ENCODE measurements around the gene IFIT1B.
"Not testable (repeated sequence)": the region's sequence is repeated elsewhere in the genome, so short reads cannot be mapped to it uniquely, and the experiment has no call there.

IFIT1B gene

DNA sequence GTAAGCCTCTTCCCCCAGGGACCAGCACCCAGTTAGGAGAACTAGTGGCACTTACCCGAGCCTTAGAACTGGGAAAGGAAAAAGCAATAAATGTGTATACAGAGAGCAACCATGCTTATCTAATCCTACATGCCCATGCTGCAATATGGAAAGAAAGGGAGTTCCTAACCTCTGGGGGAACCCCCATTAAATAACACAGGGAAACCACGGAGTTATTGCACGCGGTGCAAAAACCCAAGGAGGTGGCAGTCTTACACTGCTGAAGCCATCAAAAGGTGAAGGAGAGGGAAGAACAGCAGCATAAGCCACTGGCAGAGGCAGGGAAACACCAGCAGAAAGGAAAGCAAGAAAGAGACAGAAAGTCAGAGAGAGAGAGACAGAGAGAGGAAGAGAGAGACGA, 32.7 kb downstream of the IFIT1B start:
- ATAC-seq, H3K9me3 Mint-ChIP-seq, H3K36me3 Mint-ChIP-seq, H3K4me3 Mint-ChIP-seq, H3K27ac Mint-ChIP-seq, H3K27me3 Mint-ChIP-seq: not testable (repeated sequence)
- peaks cover 18% of the 10 kb centered on the region for H3K4me1 Mint-ChIP-seq

DNA sequence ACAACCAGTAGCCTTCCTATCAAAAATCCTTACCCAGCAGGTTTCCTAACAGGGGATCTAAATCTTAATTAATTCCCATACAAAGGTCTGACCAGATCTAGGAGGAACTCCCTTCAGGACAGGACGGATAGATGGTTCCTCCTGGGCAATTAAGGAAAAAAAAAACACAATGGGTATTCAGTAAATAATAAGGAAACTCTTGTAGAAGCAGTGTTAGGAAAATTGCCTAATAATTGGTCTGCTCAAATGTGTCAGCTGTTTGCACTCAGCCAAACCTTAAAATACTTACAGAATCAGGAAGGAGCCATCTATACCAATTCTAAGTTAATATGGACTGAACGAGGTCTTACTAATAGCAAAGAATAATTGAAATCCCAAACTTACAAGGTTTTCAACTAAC, 33.3 kb downstream of the IFIT1B start:
- not testable (repeated sequence) for H3K9me3 Mint-ChIP-seq, H3K27me3 Mint-ChIP-seq, H3K27ac Mint-ChIP-seq, H3K4me3 Mint-ChIP-seq, ATAC-seq, H3K36me3 Mint-ChIP-seq
- peaks cover 23% of the 10 kb centered on the region for H3K4me1 Mint-ChIP-seq

DNA sequence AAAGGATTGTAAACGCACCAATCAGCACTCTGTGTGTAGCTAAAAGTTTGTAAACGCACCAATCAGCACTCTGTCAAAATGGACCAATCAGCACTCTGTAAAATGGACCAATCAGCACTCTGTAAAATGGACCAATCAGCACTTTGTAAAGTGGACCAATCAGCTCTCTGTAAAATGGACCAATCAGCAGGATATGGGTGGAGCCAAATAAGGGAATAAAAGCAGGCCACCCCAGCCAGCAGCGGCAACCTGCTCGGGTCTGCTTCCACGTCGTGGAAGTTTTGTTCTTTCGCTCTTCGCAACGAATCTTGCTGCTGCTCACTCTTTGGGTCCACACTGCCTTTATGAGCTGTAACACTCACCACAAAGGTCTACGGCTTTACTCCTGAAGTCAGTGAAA, 34.4 kb downstream of the IFIT1B start:
- H3K4me1 Mint-ChIP-seq = peaks cover 31% of the 10 kb centered on the region
- not testable (repeated sequence) for H3K27ac Mint-ChIP-seq, H3K4me3 Mint-ChIP-seq, H3K27me3 Mint-ChIP-seq, H3K36me3 Mint-ChIP-seq, ATAC-seq, H3K9me3 Mint-ChIP-seq

DNA sequence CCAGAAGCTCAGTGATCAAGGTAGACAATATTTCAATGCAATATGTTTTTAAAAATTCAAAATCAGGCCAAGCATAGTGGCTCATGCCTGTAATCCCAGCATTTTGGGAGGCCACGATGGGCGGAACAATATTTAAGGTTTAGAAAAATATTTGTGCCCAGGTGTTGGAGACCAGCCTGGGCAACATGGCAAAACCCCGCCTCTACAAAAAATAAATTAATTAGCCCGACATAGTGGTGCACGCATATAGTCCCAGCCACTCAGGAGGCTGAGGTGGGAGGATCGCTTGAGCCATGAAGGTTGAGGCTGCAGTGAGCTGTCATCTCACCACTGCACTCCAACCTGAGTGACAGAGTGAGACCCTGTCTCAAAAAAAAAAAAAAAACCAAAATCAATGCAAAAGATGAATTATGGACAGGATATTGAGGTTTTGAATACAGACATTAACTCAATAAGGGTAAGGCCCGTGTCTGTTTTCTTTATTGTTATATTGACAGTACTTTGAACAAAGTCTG, 35.6 kb downstream of the IFIT1B start:
- H3K36me3 Mint-ChIP-seq = peaks cover 6% of the 10 kb centered on the region
- no peak for ATAC-seq
- H3K4me3 Mint-ChIP-seq = peak overlapping the region; percentile 96
- H3K4me1 Mint-ChIP-seq = peaks cover 42% of the 10 kb centered on the region
- no peaks in the 10 kb centered on the region for H3K9me3 Mint-ChIP-seq
- peak overlapping the region; percentile 97 for H3K27ac Mint-ChIP-seq
- no peaks in the 10 kb centered on the region for H3K27me3 Mint-ChIP-seq

DNA sequence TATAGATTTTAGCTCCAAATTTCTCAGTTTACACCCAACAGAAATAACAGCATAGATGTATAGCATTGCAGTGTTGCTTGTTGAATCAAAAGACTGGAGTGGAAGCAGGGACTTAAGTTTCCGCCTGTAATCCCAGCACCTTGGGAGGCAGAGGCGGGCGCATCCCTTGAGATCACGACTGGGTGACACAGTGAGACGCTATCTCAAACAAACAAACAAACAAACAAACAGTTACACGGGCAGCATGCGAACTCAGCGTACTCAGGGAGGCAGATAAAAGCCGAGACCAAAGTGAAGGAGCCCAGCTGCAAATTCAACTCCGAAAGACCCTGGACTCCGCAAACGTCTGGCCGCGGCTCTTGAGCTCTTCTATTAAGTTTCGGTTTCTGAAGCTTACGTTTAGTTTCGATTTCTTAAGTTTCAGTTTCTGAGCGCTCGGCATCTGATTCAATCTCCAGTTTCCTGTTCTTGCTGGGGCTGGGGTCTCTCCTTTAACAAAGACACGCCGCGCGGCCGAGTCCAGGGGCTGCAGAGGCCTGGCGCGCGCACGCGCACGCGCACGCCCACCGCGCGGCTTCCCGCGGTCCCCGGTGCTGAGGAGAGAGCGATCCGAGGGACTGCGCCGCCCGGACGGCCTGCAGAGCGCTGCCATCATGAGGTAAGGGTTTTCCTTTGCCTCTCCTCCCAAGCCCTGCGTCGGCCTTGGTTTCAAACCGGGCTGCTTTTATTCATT, 36.5 kb downstream of the IFIT1B start, which contains the start of gene IFIT5:
TSS of gene IFIT5 (plus strand) at position 423 of the 733 bp plus-strand sequence. CDS start at position 654, 231 bp downstream.
- Mint-ChIP-seq H3K36me3 (peaks cover 6% of the 10 kb centered on the region), H3K9me3 (no peaks in the 10 kb centered on the region), H3K4me1 (peaks cover 44% of the 10 kb centered on the region), H3K4me3 (peak within 1 kb of the TSS; percentile 96), H3K27me3 (no peaks in the 10 kb centered on the region), H3K27ac (peak within 1 kb of the TSS; percentile 97)
- peak; percentile 91 for ATAC-seq

DNA sequence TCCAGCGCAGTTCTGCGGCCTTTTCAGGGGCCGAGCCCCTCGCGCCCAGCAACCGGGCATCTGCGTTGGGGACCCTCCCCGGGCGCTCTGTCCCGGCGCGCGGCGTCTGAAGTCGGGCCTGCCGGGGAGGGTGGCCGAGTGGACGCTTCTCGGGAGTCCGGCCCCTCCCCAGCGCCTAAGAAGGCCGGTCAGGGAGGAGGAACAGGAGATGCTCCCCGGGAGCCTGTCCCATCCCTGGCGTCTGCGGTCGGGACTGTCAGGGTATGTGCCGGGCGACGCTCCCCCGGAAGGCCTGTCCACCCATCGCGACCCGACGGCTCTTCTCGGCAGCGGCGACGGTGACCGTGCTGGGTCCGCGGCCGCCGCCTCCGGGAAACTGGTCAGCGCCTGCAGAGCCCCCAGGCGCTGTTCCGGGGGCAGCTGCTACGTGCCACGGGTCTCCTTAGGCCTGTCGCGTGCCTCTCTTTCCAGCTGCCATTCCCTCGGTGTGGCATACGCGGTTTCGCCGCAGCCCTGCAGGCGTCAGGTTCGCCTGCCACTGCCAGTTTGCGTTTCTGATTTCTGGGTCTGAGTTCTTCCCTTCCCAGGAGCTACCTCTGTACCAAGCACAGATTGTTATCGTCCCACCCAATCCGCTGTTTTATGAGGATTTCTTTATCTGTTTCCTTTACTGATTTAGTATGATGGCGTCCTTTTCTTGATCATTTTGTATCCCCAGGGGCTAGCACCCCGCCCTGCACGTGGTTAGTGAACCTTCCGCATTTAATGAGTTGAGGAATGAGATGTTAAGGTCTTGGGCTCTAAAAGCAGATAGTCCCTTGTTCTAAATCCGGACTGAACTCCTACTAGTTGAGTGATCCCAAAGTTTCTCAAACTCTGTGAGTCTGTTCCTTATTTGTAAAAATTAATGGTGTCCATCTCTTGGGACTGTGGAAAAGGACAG, 37.3 kb downstream of the IFIT1B start:
- H3K4me3 Mint-ChIP-seq = peak overlapping the region; percentile 96
- H3K36me3 Mint-ChIP-seq = peaks cover 6% of the 10 kb centered on the region
- peaks cover 44% of the 10 kb centered on the region for H3K4me1 Mint-ChIP-seq
- ATAC-seq = peak; percentile 75
- H3K9me3 Mint-ChIP-seq = no peaks in the 10 kb centered on the region
- peak overlapping the region; percentile 97 for H3K27ac Mint-ChIP-seq
- H3K27me3 Mint-ChIP-seq = no peaks in the 10 kb centered on the region

DNA sequence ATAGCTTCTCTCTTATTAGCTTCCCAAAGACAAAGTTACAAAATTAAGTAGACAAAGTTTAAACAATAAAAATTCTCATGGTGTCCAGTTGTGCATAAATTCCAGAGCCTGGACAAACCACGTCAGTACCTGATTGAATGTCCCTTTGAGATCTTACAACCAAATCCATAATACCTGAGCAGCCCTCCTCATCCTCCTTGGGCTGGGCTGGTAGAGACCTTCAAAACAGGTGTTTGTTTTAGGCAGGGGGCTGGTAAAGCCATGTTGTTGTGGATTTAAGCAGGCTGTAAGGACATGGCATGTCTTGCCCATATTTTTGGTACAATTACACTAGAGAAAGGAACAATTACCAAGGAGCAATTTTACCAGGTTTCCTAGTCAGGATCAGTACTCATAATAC, 38.6 kb downstream of the IFIT1B start:
- Mint-ChIP-seq H3K27ac (peak overlapping the region; percentile 97), H3K27me3 (no peaks in the 10 kb centered on the region), H3K4me3 (no peak overlapping the region), H3K9me3 (no peaks in the 10 kb centered on the region), H3K36me3 (no peaks in the 10 kb centered on the region), H3K4me1 (peaks cover 37% of the 10 kb centered on the region)
- no peak for ATAC-seq

DNA sequence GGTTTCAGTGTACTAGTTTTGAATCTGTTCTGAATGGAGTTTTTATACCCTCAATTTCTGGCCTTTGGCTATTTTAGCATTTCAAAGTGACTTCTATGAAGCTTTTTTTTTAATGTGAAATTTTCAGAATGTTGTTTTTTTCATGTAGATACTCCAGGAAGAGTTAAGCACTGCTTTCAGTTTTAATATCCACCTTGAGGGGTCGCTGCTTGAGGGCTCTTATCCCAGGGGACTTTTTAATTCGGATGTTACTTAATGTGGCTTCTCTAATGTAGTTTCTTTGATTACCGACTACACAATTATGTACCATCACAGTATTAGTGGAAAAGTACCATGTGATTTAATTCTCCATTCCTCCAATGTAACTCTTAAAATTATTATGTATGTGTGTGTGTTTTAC, 41.7 kb downstream of the IFIT1B start:
- peaks cover 37% of the 10 kb centered on the region for H3K4me1 Mint-ChIP-seq
- H3K4me3 Mint-ChIP-seq = no peak overlapping the region
- no peaks in the 10 kb centered on the region for H3K27me3 Mint-ChIP-seq
- no peaks in the 10 kb centered on the region for H3K9me3 Mint-ChIP-seq
- H3K27ac Mint-ChIP-seq = no peak overlapping the region
- no peaks in the 10 kb centered on the region for H3K36me3 Mint-ChIP-seq
- no peak for ATAC-seq

DNA sequence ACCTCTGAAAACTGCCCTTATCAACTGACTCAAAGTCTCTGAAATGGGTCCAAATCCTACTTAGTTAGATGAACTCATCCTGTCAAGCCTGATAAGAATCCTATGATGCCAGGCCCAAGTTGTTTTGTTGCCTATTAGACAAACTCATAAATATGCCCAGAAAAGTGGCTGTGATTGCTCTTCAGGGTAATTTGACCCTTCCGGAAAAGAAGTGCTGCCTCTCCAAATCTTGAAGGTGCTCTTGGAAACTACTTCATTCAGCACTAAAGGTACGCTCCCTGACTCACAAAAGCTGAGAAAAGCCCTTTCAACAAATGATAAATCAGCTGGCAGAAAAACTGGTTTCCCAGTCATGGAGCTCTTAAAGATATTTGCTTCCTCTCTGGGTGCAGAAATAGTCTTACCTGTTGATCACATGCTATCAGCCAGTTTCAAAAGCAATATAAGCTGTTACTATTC, 43.2 kb downstream of the IFIT1B start:
- H3K4me1 Mint-ChIP-seq = peaks cover 27% of the 10 kb centered on the region
- no peaks in the 10 kb centered on the region for H3K9me3 Mint-ChIP-seq
- H3K27ac Mint-ChIP-seq = no peak overlapping the region
- H3K4me3 Mint-ChIP-seq = no peak overlapping the region
- no peaks in the 10 kb centered on the region for H3K36me3 Mint-ChIP-seq
- no peak for ATAC-seq
- H3K27me3 Mint-ChIP-seq = no peaks in the 10 kb centered on the region

DNA sequence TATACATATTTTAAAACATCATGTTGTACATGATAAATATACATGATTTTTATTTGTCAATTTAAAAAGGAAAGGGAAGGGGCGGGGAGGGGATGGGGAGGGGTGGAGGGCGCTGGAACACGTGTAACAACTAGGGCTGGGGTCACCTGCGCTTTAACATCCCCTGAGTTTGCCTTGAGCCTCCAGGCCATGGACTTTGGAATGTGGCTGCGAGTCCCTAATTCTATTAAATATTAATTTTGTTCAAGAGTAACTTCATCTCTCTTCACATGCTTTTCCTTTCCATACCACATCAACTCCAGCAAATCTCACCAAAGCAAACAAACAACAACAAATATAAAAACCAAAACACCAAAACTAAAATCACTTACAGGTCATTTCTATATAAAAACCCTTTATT, 47.1 kb downstream of the IFIT1B start:
- Mint-ChIP-seq H3K36me3 (no peaks in the 10 kb centered on the region), H3K27ac (no peak overlapping the region), H3K27me3 (no peaks in the 10 kb centered on the region), H3K9me3 (no peaks in the 10 kb centered on the region), H3K4me3 (no peak overlapping the region), H3K4me1 (peaks cover 6% of the 10 kb centered on the region)
- no peak for ATAC-seq

DNA sequence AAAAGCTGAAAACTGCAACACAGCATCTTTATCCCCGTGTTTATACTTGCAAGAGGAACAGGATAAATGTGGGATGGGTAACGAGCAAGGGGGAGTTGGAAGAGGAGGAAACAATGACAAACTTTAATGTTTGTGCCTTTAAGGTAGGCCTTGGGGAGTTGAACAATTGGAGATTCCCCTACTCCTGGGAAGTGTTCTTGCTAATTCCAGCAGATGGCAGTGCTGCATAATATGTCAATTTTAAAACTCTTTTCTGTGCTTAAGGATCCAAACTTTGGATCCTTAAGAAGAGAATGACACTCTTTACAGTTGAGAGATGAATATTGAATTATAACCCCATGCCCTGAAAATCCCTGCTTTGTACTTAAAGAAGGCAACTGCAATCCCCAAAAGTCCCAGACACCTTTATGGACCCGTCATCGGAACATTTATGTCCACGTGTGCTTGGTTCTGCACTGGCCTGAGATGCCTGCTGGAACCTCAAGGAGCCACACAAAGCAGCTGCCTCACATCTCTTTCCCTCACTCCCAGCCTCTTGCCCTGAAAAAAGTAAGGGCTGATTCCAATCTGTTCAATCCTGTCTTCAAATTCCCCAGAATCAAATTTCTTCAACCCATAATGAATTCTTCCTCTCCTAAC, 48.5 kb downstream of the IFIT1B start:
- H3K36me3 Mint-ChIP-seq = no peaks in the 10 kb centered on the region
- peaks cover 6% of the 10 kb centered on the region for H3K4me1 Mint-ChIP-seq
- H3K27ac Mint-ChIP-seq = no peak overlapping the region
- ATAC-seq = no peak
- no peaks in the 10 kb centered on the region for H3K9me3 Mint-ChIP-seq
- H3K27me3 Mint-ChIP-seq = no peaks in the 10 kb centered on the region
- H3K4me3 Mint-ChIP-seq = no peak overlapping the region

DNA sequence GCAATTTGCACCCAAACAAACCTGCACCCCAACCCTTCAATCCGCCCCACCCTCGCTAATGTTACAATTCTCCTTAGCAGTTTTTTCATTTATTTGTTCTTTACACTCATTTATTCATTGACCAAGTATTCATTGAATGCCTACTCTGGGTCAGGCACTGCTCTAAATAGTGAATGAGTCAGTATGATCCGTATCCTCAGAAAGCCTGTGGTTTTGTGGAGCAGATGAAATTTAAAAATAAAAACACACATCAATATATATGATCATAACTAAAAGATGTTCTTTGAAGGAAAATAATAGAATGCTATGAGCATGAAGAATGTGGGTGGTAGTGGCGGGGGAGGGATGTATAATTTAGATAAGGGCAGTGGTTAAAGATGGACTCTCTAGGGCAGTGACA, 49.8 kb downstream of the IFIT1B start:
- no peaks in the 10 kb centered on the region for H3K36me3 Mint-ChIP-seq
- H3K4me1 Mint-ChIP-seq = peaks cover 6% of the 10 kb centered on the region
- H3K27me3 Mint-ChIP-seq = no peaks in the 10 kb centered on the region
- H3K4me3 Mint-ChIP-seq = no peak overlapping the region
- no peak for ATAC-seq
- H3K27ac Mint-ChIP-seq = no peak overlapping the region
- H3K9me3 Mint-ChIP-seq = no peaks in the 10 kb centered on the region

DNA sequence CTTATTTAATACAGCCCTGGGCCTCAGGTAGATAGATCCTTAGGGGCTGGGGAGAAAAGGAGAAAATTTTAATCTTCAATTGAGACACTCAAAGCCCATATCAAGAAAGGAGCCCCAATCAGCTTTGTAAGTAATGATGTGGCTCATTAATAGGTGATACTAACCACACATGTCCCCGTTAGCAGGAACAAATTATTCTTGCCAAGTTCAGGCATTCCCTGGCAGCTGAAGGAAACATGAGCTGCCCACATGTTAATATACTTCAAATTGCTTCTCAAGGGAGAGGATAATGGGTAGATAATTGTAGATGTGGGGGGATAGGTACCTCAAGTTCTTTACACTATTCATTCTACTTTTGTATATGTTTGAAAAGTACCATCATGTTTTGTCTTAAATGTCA, 51.0 kb downstream of the IFIT1B start:
- Mint-ChIP-seq H3K36me3 (no peaks in the 10 kb centered on the region), H3K27ac (no peak overlapping the region), H3K27me3 (no peaks in the 10 kb centered on the region), H3K9me3 (no peaks in the 10 kb centered on the region), H3K4me1 (no peaks in the 10 kb centered on the region), H3K4me3 (no peak overlapping the region)
- ATAC-seq = no peak

DNA sequence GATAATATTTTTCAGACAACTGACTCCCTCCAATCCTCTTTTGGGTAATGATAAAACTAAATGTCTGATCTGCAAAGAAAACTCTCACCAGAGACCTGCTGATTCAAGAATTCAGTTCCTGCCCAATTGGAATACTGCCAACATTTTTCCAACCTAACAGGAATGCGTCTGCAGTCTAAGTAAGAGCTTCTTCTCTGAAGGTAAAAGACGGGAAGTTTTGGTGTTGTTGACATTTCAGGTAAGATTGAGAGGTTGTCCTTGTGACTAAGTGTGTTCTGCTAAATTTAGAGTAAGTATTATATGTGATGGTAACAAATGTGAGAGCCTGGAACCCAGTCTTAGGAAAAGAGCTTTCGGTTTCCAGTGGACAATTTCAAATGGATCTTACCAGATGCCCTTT, 54.1 kb downstream of the IFIT1B start:
- no peaks in the 10 kb centered on the region for H3K4me1 Mint-ChIP-seq
- H3K27me3 Mint-ChIP-seq = peaks cover 22% of the 10 kb centered on the region

More for the DNA sequence above, 54.1 kb downstream of the IFIT1B start:
- Mint-ChIP-seq H3K4me3 (no peak overlapping the region), H3K9me3 (no peaks in the 10 kb centered on the region), H3K36me3 (no peaks in the 10 kb centered on the region), H3K27ac (no peak overlapping the region)
- ATAC-seq = no peak

Data from stimulated activated memory B cell treated with anti-CD40 and anti-IgM and Interleukin-4, amounts not matched to agents 10 μg/mL and 1 μg/mL and 100 μg/mL, for 72 hours (primary cell).